ENCODE data around the gene CST6.

GRCh38 chr11:66026017-66026529, 14.3 kb downstream of the CST6 start, which contains the start of gene CATSPER1:
- TF ChIP-seq POLR2A (IDR thresholded peaks at IDR 0.05) (no peak), CTCF (IDR thresholded peaks at IDR 0.05 in 8 of 11, conservative IDR thresholded peaks at IDR 0.05 in 3 of 11) (no peak)

Data from spleen (tissue), 7 donors.